ENCODE data around the gene LITAFD. TPM values are rescaled to one million over a fixed set of nuclear protein-coding genes. Genes with fewer than 3 reads are reported as not detected.

LITAFD gene
- total and polyA plus RNA-seq, 2 of the 4 experiments (the other 2 are of a cell fraction), result not detected

GRCh38 chr16:8848231-8848938 is 33.8 kb upstream of the LITAFD start:
- TF ChIP-seq CHD1 (IDR thresholded peaks at IDR 0.05; ENCODE audit: low read depth, low read length), result no peak
- no peak for TF ChIP-seq RFX5 (IDR thresholded peaks at IDR 0.05; ENCODE audit: low read depth, low read length)
- TF ChIP-seq SMC3 (IDR thresholded peaks at IDR 0.05; ENCODE audit: low read depth, low read length), result no peak
- TF ChIP-seq FOS (IDR thresholded peaks at IDR 0.05; ENCODE audit: low read depth, low read length), result no peak
- H3K27me3 ChIP-seq (ENCODE audit: control insufficient read depth, insufficient read depth, low read length), result no peaks in the 10 kb centered on the region
- peaks cover 17% of the 10 kb centered on the region for H3K9me1 ChIP-seq (ENCODE audit: insufficient read depth, low read length)
- no peaks in the 10 kb centered on the region for H3K9me3 ChIP-seq (ENCODE audit: control insufficient read depth, insufficient read depth, low read length)
- H4K8ac ChIP-seq (ENCODE audit: low read depth in 2 of 2, low read length in 2 of 2), result no peak overlapping the region; a peak in 1 of 4 replicates
- H3K4ac ChIP-seq (ENCODE audit: low read depth, low read length), result 0 out of 2 replicates have a peak overlapping the region, but pooled peaks have one; percentile 24
- H3K23ac ChIP-seq (ENCODE audit: low read depth, low read length), result peak overlapping the region; percentile 0; the same call in 1 of the 2 replicates
- H3K4me2 ChIP-seq (ENCODE audit: low read depth, low read length), result no peak overlapping the region
- ChIA-PET CTCF (no interaction called here), POLR2A (ENCODE audit: unreplicated experiment) (no interaction called here)
- dilution Hi-C loops (cut with HindIII; ENCODE audit: low sequenced_read_pairs, unreplicated experiment), result no loop called here
- peaks cover 26 to 68% of the 10 kb centered on the region in 2 experiments; a peak in 3 of 4 replicates for H3K79me1 ChIP-seq (ENCODE audit: low read depth in 1 of 2, low read length in 2 of 2)
- peak overlapping the region; percentile 80 for H2AK9ac ChIP-seq (replicated peaks; ENCODE audit: low read depth, low read length, poor library complexity)
- no TSS peak for BruUV-seq (replicated peaks)
- peak overlapping the region; percentile 73 for H2BK5ac ChIP-seq (ENCODE audit: low read depth, low read length, poor library complexity, severe bottlenecking)
- peaks cover 56% of the 10 kb centered on the region for H3K36me3 ChIP-seq (ENCODE audit: control insufficient read depth, insufficient read depth, low read length)
- no peak overlapping the region for H3K56ac ChIP-seq (ENCODE audit: extremely low read depth, insufficient read depth, low read length)
- intact Hi-C loops (cut with micrococcal nuclease), result no loop called here
- in situ Hi-C loops (cut with MboI; ENCODE audit: low sequenced_read_pairs), result no loop called here
- H2AK5ac ChIP-seq (ENCODE audit: low read depth, low read length), result 0 out of 2 replicates have a peak overlapping the region, but pooled peaks have one; percentile 37
- no peak overlapping the region for H2BK20ac ChIP-seq (ENCODE audit: low read depth, low read length)
- ATAC-seq (ENCODE audit: low read depth), result peak; percentile 5
- WGBS, 2 experiments (ENCODE audit: extremely low coverage in 2 of 2, insufficient read length in 1 of 2), result 94% methylated on average over 10 of the region's 26 CpGs; no CpG with 5 or more reads in 1 of the 2 experiments
- H3K27ac ChIP-seq (ENCODE audit: insufficient read depth, low read length), result peak overlapping the region; percentile 8
- no peak overlapping the region for H4K5ac ChIP-seq (ENCODE audit: low read depth, low read length)
- no peak overlapping the region for H2BK15ac ChIP-seq (ENCODE audit: low read depth, low read length)
- peak overlapping the region; percentile 23 for H2AFZ ChIP-seq (replicated peaks; ENCODE audit: low read length, poor library complexity)
- no peak overlapping the region for H4K91ac ChIP-seq (ENCODE audit: insufficient read depth, low read depth, low read length)
- H4K20me1 ChIP-seq (ENCODE audit: insufficient read depth, low read length), result peaks cover 77% of the 10 kb centered on the region
- H2BK120ac ChIP-seq (ENCODE audit: low read depth, low read length), result no peak overlapping the region; the same call in 1 of the 2 replicates
- DNase-seq, result no peak
- no peak overlapping the region for H3K18ac ChIP-seq (ENCODE audit: low read depth, low read length)
- no peak overlapping the region for H3K9ac ChIP-seq (ENCODE audit: low read depth, low read length)
- H3K4me1 ChIP-seq (ENCODE audit: control insufficient read depth, insufficient read depth, low read length), result peaks cover 23% of the 10 kb centered on the region
- no peak overlapping the region for H3K4me3 ChIP-seq (ENCODE audit: insufficient read depth, low read depth, low read length)
- no peak overlapping the region for H3K14ac ChIP-seq (replicated peaks; ENCODE audit: low read depth, low read length)
